ENCODE measurements around the gene CLIP1.

DNA sequence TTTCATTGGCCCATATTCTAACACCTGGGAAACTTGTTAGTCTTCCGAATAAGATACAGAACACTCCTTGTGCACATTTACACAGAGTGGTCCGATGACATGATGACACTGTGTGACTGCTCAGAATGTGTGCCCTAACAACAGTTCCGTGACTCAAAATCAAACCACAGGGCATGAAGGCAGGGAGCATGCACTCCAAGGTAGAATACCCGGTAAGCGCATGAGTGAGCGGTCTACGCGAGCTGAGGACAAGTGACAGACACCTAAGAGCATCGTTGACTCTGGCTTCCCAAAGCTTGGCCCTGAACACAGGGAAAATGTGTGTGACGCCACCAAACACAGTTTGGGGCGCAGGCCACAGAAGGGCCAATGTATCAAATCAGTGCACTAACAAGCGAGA lies 18.6 kb downstream of the CLIP1 start:
- TF ChIP-seq, protein P1, sequence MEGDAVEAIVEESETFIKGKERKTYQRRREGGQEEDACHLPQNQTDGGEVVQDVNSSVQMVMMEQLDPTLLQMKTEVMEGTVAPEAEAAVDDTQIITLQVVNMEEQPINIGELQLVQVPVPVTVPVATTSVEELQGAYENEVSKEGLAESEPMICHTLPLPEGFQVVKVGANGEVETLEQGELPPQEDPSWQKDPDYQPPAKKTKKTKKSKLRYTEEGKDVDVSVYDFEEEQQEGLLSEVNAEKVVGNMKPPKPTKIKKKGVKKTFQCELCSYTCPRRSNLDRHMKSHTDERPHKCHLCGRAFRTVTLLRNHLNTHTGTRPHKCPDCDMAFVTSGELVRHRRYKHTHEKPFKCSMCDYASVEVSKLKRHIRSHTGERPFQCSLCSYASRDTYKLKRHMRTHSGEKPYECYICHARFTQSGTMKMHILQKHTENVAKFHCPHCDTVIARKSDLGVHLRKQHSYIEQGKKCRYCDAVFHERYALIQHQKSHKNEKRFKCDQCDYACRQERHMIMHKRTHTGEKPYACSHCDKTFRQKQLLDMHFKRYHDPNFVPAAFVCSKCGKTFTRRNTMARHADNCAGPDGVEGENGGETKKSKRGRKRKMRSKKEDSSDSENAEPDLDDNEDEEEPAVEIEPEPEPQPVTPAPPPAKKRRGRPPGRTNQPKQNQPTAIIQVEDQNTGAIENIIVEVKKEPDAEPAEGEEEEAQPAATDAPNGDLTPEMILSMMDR (IDR thresholded peaks at IDR 0.05): no peak
- TF ChIP-seq POLR2AphosphoS5 (IDR thresholded peaks at IDR 0.05; ENCODE audit: insufficient read depth in 1 of 2, low read depth in 1 of 2) (no peak), POLR2A (IDR thresholded peaks at IDR 0.05) (no peak)

Data from vagina (tissue), 2 donors.